22Rv1 (cell line): ENCODE results near the gene MRFAP1.

Experiments used
- ZFX ChIP-seq: fragments of 450-650 bp; IDR thresholded peaks from 2 replicates; pipeline ENCODE4 v1.6.1; 2017; ENCODE audit warnings: antibody characterized with exemption, borderline replicate concordance
- TF ChIP-seq, protein P1 (sequence below): fragments of 450-650 bp; IDR thresholded peaks from 2 replicates; pipeline ENCODE4 v1.5.1; 2017; ENCODE audit warnings: mild to moderate bottlenecking

- TF ChIP-seq, protein P1, sequence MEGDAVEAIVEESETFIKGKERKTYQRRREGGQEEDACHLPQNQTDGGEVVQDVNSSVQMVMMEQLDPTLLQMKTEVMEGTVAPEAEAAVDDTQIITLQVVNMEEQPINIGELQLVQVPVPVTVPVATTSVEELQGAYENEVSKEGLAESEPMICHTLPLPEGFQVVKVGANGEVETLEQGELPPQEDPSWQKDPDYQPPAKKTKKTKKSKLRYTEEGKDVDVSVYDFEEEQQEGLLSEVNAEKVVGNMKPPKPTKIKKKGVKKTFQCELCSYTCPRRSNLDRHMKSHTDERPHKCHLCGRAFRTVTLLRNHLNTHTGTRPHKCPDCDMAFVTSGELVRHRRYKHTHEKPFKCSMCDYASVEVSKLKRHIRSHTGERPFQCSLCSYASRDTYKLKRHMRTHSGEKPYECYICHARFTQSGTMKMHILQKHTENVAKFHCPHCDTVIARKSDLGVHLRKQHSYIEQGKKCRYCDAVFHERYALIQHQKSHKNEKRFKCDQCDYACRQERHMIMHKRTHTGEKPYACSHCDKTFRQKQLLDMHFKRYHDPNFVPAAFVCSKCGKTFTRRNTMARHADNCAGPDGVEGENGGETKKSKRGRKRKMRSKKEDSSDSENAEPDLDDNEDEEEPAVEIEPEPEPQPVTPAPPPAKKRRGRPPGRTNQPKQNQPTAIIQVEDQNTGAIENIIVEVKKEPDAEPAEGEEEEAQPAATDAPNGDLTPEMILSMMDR: no peak
- no peak for TF ChIP-seq ZFX
Measured at GRCh38 chr4:6612961-6613675, 27.4 kb upstream of the MRFAP1 start.
